Measurements from ENCODE around the gene LZTS3.
"Not testable (repeated sequence)": the region's sequence is repeated elsewhere in the genome, so short reads cannot be mapped to it uniquely, and the experiment has no call there.

The LZTS3 gene

GRCh38 chr20:3192226-3193015 is 19.1 kb upstream of the LZTS3 start:
- in situ Hi-C loops (cut with MboI; ENCODE audit: low sequenced_read_pairs) = no loop called here

DNA sequence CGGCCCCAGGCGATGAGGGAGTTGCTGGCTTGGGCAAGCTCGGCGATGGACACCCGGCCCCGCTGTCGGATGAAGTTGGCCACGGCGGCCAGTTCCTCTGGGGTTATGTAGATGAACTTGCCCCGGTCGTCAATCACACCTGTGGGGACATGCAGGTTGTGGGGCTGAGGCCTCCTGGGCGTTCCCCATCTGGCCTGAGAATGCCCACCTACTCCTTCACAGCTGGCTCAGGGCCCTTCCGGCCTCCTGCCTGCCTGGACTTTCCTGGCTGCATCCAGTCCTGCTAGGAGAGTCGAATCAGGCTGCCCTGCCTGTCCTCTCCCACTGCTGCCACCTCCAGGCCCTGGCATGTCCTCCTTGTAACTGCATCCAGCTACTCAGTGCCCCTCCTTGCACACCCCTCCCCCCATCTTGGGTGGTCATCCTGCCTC is 17.3 kb upstream of the LZTS3 start:
- in situ Hi-C loops (cut with MboI; ENCODE audit: low sequenced_read_pairs) = no loop called here

GRCh38 chr20:3189561-3190131 is 16.3 kb upstream of the LZTS3 start:
- in situ Hi-C loops (cut with MboI; ENCODE audit: low sequenced_read_pairs) = no loop called here

- in situ Hi-C loops (cut with MboI; ENCODE audit: low sequenced_read_pairs) = no loop called here
Measured at GRCh38 chr20:3188823-3189413, 15.6 kb upstream of the LZTS3 start.

GRCh38 chr20:3187861-3188260 is 14.5 kb upstream of the LZTS3 start:
- in situ Hi-C loops (cut with MboI; ENCODE audit: low sequenced_read_pairs) = not testable (repeated sequence)

DNA sequence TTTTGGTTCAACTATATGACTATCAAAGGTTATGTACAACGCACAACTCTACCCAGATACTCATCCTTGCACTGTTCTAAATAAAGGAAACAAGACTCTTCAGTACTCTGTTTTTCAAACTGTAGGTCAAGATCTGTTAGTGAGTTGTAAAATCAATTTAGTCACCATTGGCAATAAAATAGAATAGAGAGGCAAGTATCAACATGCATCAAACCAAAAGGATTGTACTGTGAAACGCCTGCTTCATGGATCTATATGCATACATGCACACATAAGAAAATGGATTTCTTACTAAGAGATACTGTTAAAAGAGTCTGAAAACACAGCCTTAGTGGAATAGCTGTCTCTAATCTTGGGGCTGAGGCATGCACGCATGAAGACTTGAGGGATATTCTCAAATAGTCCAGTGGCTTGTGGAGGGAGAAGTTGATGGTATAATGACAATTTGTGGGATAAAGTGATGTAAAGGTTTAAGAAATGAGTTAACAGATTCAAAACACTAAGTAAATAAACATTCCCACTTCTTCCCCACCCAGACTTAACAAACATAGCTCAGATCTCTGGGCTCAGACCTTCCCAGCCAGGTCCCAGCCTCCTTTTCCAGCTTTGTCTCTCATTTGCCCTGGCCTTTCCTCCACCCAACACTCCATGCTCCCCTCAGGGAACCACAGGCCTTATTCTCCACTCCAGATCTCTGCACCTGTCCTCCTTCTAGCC is 10.7 kb upstream of the LZTS3 start:
- in situ Hi-C loops (cut with MboI; ENCODE audit: low sequenced_read_pairs) = no loop called here

- in situ Hi-C loops (cut with MboI; ENCODE audit: low sequenced_read_pairs) = not testable (repeated sequence)
Measured at GRCh38 chr20:3182429-3182828, 9.1 kb upstream of the LZTS3 start.

GRCh38 chr20:3181270-3181669 is 7.9 kb upstream of the LZTS3 start:
- in situ Hi-C loops (cut with MboI; ENCODE audit: low sequenced_read_pairs) = no loop called here

DNA sequence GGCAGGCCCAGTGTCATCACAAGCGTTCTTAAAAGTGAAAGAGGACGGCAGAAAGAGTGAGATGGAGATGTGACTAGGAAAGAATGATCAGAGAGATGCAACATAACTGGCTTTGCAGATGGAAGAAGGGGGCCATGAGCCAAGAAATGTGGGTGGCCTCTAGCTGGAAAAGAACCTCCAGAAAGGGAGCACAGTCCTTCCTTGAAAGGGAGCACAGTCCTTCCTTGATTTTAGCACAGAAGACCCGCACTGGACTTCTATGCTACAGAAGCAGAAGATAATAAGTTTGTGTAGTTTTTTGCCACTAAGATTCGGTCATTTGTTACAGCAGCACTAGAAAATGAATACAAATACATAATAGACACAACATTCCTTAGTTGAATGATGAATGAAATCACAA is 7.0 kb upstream of the LZTS3 start:
- in situ Hi-C loops (cut with MboI; ENCODE audit: low sequenced_read_pairs) = no loop called here

DNA sequence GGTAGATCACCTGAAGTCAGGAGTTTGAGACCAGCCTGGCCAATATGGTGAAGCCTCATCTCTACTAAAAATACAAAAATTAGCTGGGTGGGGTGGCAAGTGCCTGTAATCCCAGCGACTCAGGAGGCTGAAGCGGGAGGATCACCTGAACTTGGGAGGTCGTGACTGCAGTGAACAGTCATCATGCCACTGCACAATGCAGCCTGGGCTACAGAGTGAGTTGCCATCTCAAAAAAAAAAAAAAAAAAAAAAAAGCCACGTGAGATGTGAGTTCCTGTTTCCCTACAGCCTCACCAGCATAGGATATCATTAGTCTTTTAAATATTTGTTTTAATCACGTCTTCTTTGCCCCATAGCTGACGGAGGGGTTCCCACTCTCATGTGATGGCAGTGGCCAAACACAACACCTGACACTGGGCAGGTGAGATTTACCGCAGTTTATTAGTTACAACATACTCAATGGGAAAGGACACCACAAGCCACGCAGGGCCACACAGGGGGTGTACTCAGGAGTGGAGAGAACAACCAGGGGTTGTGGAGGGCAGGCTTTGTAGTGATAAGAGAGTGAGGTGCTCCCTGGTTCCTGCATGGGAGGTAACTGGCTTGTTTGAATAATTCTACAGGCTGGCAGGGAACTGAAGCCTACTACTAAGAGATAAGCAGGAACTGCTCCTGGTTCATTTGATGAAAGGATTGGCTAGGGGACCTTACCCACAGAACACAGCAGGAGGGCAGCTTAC is 4.6 kb upstream of the LZTS3 start:
- in situ Hi-C loops (cut with MboI; ENCODE audit: low sequenced_read_pairs) = no loop called here

- in situ Hi-C loops (cut with MboI; ENCODE audit: low sequenced_read_pairs) = no loop called here
Measured at GRCh38 chr20:3175270-3175669, 1.9 kb upstream of the LZTS3 start.

GRCh38 chr20:3174442-3175261 is 1.3 kb upstream of the LZTS3 start:
- in situ Hi-C loops (cut with MboI; ENCODE audit: low sequenced_read_pairs) = no loop called here

- in situ Hi-C loops (cut with MboI; ENCODE audit: low sequenced_read_pairs) = no loop called here
Measured at GRCh38 chr20:3173610-3174441, 477 bp upstream of the LZTS3 start.

DNA sequence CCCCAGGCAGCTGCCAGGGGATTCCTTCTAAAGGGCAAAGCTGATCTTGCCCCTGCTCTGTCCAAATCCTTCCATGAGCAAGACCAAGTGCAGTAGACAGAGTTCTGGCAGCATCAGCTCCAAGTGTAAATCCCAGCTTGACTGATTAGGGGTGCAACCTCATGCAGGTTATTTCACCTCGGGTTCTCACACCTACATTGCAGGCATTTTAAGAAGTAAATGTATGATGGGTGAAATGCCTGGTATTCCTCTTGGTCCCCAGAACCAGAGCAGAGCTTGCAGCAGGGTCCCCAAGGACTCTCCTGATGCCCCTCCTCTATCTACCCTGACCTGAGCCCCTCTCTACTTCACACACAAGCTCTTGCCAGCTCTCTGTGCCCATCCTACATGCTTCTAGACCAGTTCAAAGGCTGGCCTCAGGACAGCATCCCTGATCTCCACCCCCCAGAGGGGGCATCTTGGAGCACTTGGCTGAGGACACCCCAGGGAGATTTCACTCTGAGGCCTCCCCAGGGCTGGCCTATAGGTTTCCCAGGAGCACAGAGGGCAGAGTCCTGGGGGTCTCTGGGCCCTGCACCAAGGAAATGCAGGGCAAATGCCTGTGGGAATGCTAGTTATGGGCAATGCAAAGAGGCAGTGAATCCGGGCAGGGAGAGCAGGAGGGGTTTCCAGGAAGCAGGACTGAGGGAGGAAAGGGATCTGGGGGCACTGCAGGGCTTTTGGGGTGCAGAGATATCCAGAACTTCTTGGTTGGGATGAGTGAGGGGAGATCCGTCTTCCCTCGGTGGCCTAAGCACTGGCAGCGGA is 1.0 kb downstream of the LZTS3 start:
- in situ Hi-C loops (cut with MboI; ENCODE audit: low sequenced_read_pairs) = no loop called here

DNA sequence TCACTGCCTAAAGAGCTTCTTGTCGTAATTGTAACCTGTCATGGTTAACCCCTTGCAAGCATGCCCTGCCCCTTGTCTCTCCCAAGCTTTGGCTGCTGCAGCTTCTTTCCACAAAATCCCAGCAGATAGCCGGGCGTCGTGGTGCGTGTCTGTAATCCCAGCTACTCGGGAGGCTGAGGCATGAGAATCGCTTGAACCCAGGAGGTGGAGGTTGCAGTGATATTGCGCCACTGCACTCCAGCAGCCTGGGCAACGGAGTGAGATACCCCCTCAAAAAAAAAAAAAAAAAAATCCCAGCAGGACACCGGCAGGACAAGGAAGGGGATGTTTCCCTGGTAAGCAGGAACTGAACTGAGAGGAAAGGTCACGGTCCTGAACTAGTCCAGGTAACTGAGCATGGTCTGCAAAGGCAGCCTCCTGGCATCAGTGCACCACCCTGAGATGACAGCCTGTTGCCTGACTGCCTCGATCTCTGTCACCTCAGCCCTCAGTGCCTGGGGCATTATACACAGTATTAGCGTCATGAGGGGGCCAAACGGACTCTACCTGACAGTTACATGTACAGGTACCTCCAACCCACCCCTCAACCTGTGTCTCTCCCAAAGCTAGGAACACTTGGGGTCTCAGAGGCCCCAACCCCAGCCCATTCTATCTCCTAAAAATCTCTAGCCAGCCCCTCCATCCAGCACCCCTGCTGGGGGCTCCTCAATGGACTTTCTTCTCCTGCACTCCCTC is 1.8 kb downstream of the LZTS3 start:
- in situ Hi-C loops (cut with MboI; ENCODE audit: low sequenced_read_pairs) = no loop called here

DNA sequence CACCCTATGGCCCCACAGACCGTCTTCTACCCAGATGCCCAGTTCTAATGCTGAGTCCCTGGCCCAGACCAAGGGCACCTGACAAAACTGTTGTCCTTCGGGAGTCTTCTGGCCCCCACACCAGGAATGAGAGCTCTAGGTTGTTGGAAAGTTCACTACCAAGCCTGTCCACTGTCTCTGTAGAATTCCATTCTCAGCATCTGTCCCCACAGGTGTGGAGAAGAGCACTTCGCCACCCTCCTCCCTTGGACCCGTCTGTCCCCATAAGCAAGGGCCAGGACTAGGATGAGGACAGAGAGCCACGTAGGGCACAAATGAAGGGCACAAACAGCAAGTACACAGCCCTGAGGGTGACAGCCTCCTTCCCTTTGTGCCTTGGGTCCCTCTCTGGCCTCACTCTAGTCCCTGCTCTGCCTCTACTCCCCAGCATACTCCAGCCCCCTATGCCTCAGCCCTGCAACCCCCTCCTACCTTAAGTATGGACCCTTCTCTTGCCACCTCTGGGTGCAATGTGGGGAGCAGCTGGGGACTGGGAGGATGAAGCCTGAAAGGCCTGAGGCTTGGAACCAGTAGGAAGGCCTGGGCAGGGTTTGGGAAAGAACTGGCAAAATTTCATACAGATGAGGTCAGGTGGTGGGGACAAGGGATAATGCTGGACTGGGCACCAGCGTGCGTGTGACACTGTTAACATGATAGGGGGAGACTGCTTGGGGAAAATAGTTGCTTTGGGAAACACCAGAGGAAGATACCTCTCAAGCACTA is 4.3 kb downstream of the LZTS3 start:
- in situ Hi-C loops (cut with MboI; ENCODE audit: low sequenced_read_pairs) = no loop called here

Data from HL-60/S4 treated with phorbol 12-myristate 13-acetate at 8.2 ng/mL for 4 days and 3 days (cell line).